Measurements from ENCODE around the gene ASIC4. TPM values are rescaled to one million over a fixed set of nuclear protein-coding genes. Genes with fewer than 3 reads are reported as not detected.

Gene ASIC4
- total and polyA plus RNA-seq, 2 of the 8 experiments (the other 6 are each of a cell fraction or from before 2014, with no cell fraction given) = 0.12 to 0.22 TPM

DNA sequence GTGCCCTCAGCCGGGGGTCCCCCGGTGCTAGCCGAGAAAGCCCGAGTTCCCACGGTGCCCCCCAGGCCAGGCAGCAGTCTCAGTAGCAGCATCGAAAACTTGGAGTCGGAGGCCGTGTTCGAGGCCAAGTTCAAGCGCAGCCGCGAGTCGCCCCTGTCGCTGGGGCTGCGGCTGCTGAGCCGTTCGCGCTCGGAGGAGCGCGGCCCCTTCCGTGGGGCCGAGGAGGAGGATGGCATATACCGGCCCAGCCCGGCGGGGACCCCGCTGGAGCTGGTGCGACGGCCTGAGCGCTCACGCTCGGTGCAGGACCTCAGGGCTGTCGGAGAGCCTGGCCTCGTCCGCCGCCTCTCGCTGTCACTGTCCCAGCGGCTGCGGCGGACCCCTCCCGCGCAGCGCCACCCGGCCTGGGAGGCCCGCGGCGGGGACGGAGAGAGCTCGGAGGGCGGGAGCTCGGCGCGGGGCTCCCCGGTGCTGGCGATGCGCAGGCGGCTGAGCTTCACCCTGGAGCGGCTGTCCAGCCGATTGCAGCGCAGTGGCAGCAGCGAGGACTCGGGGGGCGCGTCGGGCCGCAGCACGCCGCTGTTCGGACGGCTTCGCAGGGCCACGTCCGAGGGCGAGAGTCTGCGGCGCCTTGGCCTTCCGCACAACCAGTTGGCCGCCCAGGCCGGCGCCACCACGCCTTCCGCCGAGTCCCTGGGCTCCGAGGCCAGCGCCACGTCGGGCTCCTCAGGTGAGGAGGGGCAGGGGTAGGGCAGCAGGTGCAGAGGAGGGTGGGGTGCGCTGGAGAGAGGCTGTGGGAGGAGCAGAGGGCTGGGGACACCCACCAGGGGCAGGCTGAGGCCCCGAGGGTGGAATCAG lies 29.7 kb upstream of the ASIC4 start:
- peak overlapping the region; percentile 14 for H3K56ac ChIP-seq (replicated peaks; ENCODE audit: insufficient read length, low read depth, low read length)
- 5% methylated on average over 76 of the region's 89 CpGs; no CpG with 5 or more reads in 1 of the 2 experiments for WGBS, 2 experiments (ENCODE audit: extremely low coverage in 1 of 2, insufficient coverage in 1 of 2, insufficient read length in 1 of 2, insufficient replicate concordance in 2 of 2, low coverage in 1 of 2, low lambda C conversion rate in 2 of 2, missing lambda C conversion rate in 1 of 2)
- H2BK120ac ChIP-seq (replicated peaks; ENCODE audit: low read depth, low read length) = no peak overlapping the region
- H3K4ac ChIP-seq (replicated peaks; ENCODE audit: insufficient read length, low read depth, low read length) = no peak overlapping the region
- H3K4me3 ChIP-seq (ENCODE audit: extremely low read depth in 1 of 4, insufficient read depth in 2 of 4, low read depth in 3 of 4, low read length in 4 of 4) = peak overlapping the region in 3 of 4 experiments; percentile 26 to 56 (median 32); a peak in 6 of 8 replicates
- DNase-seq (ENCODE audit: low read depth in 1 of 2, low spot score in 2 of 2) (peak in 1 of 2 experiments; percentile 68), FAIRE-seq (no peak)
- H3K14ac ChIP-seq (ENCODE audit: insufficient read length) = no peak overlapping the region
- peaks cover 8% of the 10 kb centered on the region; the same call in 1 of the 2 replicates for H3K23me2 ChIP-seq (ENCODE audit: low read depth, low read length)
- H3K18ac ChIP-seq (ENCODE audit: extremely low read depth, low read length) = peak overlapping the region; percentile 48; the same call in 1 of the 2 replicates
- POLR2A ChIA-PET (ENCODE audit: partially characterized antibody) = interaction anchor here (0.9 to 19.9 kb wide), 12 partner anchors 9 to 43 kb away, joined by 3 to 216 read pairs (median 3); partner anchors contain the start of genes ASIC4 and GMPPA
- peaks cover 0 to 2% of the 10 kb centered on the region in 2 experiments for H4K20me1 ChIP-seq (replicated peaks in 1 of 2; ENCODE audit: control insufficient read depth in 1 of 2, insufficient read depth in 2 of 2, low read length in 2 of 2)
- no peaks in the 10 kb centered on the region; a peak in 1 of 8 replicates for H3K36me3 ChIP-seq (ENCODE audit: control insufficient read depth in 2 of 4, insufficient read depth in 4 of 4, low read length in 3 of 4)
- H2BK20ac ChIP-seq (ENCODE audit: low read length) = no peak overlapping the region
- no peak overlapping the region for H3K9ac ChIP-seq (replicated peaks in 1 of 4; ENCODE audit: extremely low read depth in 1 of 4, low read depth in 3 of 4, low read length in 3 of 4)
- peak overlapping the region; percentile 62 to 89 for H3K4me2 ChIP-seq (ENCODE audit: insufficient read depth in 1 of 2, low read depth in 2 of 2, low read length in 2 of 2)
- peak overlapping the region; percentile 77 for H4K8ac ChIP-seq (ENCODE audit: extremely low read depth, insufficient read depth, low read length)
- H2AFZ ChIP-seq (ENCODE audit: low read length) = no peak overlapping the region
- H2BK12ac ChIP-seq (ENCODE audit: low read depth, low read length) = peak overlapping the region; percentile 80; the same call in 1 of the 2 replicates
- CTCF ChIA-PET (ENCODE audit: partially characterized antibody) = interaction anchor here (1.9 to 113.1 kb wide), 5 partner anchors 5 to 158 kb away, joined by 5 to 7248 read pairs (median 74); partner anchors contain the start of genes ASIC4, CHPF, DES and GMPPA
- H3K27me3 ChIP-seq (replicated peaks in 1 of 4; ENCODE audit: control insufficient read depth in 3 of 4, extremely low read depth in 1 of 4, insufficient read depth in 3 of 4, low read length in 3 of 4) = peaks cover 20 to 49% (median 36%) of the 10 kb centered on the region in 4 experiments
- no peak overlapping the region for H2BK5ac ChIP-seq (ENCODE audit: low read depth, low read length)
- H4K91ac ChIP-seq (replicated peaks; ENCODE audit: insufficient read length, low read length) = no peak overlapping the region
- no peaks in the 10 kb centered on the region for H3K9me3 ChIP-seq (ENCODE audit: insufficient read depth in 2 of 2, low read depth in 1 of 2, low read length in 1 of 2)
- no peak overlapping the region for H2AK5ac ChIP-seq (ENCODE audit: low read depth, low read length)
- H3K79me2 ChIP-seq (ENCODE audit: control insufficient read depth in 1 of 2, insufficient read depth in 2 of 2, low read length in 2 of 2) = no peaks in the 10 kb centered on the region
- H3K79me1 ChIP-seq (ENCODE audit: low read depth, low read length) = no peaks in the 10 kb centered on the region
- H3K27ac ChIP-seq (ENCODE audit: low read depth, low read length) = no peak overlapping the region
- H3K23ac ChIP-seq (ENCODE audit: insufficient read length) = no peak overlapping the region
- 0 out of 2 replicates have a peak overlapping the region, but pooled peaks have one; percentile 29 for H2BK15ac ChIP-seq (ENCODE audit: low read length)
- peaks cover 6 to 36% (median 28%) of the 10 kb centered on the region in 4 experiments for H3K4me1 ChIP-seq (replicated peaks in 1 of 4; ENCODE audit: control insufficient read depth in 3 of 4, insufficient read depth in 4 of 4, low read length in 3 of 4)
- no peak overlapping the region for H4K5ac ChIP-seq (ENCODE audit: insufficient read length, low read depth, low read length)
- TF ChIP-seq SUZ12 (IDR thresholded peaks at IDR 0.05; ENCODE audit: low read length) (peak; percentile 88), KDM4A (IDR thresholded peaks at IDR 0.05; ENCODE audit: low read depth, low read length, severe bottlenecking) (peak; percentile 57), HDAC6 (IDR thresholded peaks at IDR 0.05; ENCODE audit: low read depth, low read length) (no peak), EZH2 (IDR thresholded peaks at IDR 0.05; ENCODE audit: low read depth, low read length, severe bottlenecking) (peak; percentile 76), BACH1 (IDR thresholded peaks at IDR 0.05; ENCODE audit: low read length) (no peak), TAF7 (optimal IDR thresholded peaks at IDR 0.05; ENCODE audit: borderline replicate concordance, low read depth, low read length) (peak; percentile 10), GABPA (IDR thresholded peaks at IDR 0.05; ENCODE audit: borderline replicate concordance, insufficient read depth, low read length) (0 out of 2 replicates have a peak, but pooled peaks have one; percentile 31)
- TF ChIP-seq, protein P1, sequence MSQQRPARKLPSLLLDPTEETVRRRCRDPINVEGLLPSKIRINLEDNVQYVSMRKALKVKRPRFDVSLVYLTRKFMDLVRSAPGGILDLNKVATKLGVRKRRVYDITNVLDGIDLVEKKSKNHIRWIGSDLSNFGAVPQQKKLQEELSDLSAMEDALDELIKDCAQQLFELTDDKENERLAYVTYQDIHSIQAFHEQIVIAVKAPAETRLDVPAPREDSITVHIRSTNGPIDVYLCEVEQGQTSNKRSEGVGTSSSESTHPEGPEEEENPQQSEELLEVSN (IDR thresholded peaks at IDR 0.05) = peak; percentile 10; the same call in 1 of the 2 replicates
- TF ChIP-seq, protein P2, sequence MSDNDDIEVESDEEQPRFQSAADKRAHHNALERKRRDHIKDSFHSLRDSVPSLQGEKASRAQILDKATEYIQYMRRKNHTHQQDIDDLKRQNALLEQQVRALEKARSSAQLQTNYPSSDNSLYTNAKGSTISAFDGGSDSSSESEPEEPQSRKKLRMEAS (IDR thresholded peaks at IDR 0.05) = peak; percentile 57
